ENCODE data around the gene SPACA9.

Gene SPACA9

DNA sequence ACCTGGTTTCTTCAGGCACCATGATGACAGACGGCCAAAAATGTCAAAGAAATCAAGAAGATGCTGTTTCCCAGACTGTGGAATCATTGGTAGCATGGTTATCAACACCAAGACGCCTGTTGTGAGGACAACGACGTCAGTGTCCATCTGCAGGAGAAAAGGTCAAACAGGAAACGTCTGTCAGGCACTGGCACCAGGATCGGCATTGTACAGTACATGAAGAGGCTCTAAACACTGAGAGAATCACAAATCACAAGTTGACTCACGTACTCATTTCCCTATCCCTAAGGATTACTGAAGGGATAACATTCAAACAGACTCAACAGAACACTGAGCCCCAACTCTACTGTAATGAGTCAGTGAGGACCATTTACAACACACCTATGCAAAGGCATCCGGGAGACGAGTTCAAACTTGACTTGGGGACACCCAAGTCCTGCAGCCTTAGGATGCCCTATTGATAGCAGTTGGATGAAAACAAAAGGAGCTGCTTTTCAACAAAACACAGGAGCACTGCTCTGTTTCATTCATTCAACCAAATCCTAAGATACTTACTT, 44.7 kb downstream of the SPACA9 start:
- no peaks in the 10 kb centered on the region for H3K9me3 Mint-ChIP-seq
- H3K4me3 Mint-ChIP-seq: no peak overlapping the region
- no peaks in the 10 kb centered on the region for H3K27me3 Mint-ChIP-seq
- DNase-seq: no peak
- H3K4me1 Mint-ChIP-seq (ENCODE audit: low read depth): no peaks in the 10 kb centered on the region
- peaks cover 85% of the 10 kb centered on the region for H3K36me3 Mint-ChIP-seq (ENCODE audit: low read depth)
- H3K27ac Mint-ChIP-seq: no peak overlapping the region

DNA sequence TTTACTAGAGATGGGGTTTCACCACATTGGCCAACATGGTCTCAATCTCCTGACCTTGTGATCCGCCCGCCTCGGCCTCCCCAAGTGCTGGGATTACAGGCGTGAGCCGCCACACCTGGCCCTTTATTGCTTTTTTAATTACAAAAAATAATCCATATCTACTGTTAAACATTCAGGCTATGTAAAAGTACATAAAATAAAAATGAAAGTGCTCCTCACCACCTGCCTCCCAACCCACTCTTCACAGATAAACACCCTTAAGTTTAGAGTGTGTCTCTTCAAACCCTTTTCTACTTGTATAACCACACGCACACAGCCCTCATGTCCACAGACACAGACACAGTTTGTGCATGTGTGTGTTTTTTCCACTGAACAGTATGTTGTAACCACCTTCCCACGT, 49.0 kb downstream of the SPACA9 start:
- Mint-ChIP-seq H3K9me3 (no peaks in the 10 kb centered on the region), H3K27me3 (no peaks in the 10 kb centered on the region)

DNA sequence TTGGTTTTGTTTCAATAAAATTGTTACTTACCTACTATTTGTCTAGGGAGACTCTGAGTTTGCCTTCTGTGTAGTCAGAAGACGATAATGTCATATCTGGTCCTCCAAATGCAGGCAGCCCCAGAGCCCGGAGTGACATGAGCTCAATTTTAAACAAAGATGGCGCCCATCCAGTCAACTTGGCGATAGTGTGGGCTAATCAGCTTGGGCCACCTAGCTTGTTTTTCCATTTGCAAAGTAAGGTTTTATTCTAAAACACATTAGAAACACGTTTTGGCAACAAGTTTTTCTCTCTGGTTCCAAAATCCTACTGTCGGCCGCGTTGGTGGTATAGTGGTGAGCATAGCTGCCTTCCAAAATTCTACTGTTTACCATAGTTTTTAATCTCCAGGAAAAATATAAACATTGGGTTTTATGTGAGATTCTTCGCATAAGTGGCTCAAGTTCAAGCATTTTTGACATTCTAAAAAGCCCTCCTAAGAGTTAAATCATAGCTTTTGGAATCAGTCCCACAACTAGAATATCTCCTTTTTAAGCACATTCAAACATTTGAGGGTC, 52.6 kb downstream of the SPACA9 start:
- DNase-seq: no peak
- H3K27ac Mint-ChIP-seq: no peak overlapping the region
- no peaks in the 10 kb centered on the region for H3K9me3 Mint-ChIP-seq
- H3K4me1 Mint-ChIP-seq (ENCODE audit: low read depth): no peaks in the 10 kb centered on the region
- peaks cover 76% of the 10 kb centered on the region for H3K36me3 Mint-ChIP-seq (ENCODE audit: low read depth)
- H3K4me3 Mint-ChIP-seq: no peak overlapping the region
- H3K27me3 Mint-ChIP-seq: no peaks in the 10 kb centered on the region

More for the DNA sequence above, 49.0 kb downstream of the SPACA9 start:
- H3K36me3 Mint-ChIP-seq (ENCODE audit: low read depth): peaks cover 79% of the 10 kb centered on the region
- DNase-seq: no peak
- no peak overlapping the region for H3K27ac Mint-ChIP-seq
- H3K4me1 Mint-ChIP-seq (ENCODE audit: low read depth): no peaks in the 10 kb centered on the region
- no peak overlapping the region for H3K4me3 Mint-ChIP-seq

DNA sequence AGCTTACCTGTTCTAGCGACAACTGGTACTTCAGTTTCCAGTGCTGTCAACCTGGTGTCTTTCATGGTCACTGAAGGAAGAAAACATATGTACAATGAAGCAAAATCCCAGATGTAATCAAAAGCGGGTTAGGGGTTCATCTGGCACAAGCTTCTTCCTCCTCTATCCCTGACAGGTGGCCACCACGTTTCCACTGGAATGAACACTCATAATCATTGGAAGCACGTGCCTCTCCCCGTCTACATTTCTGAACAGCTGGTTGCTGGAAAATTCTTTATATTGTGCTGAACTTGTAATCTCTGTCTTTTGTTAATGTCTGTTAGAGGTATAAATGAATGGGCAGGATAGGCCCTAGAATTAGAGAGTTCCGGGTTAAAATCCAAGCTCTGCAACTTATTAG, 56.3 kb downstream of the SPACA9 start:
- Mint-ChIP-seq H3K27me3 (no peaks in the 10 kb centered on the region), H3K27ac (no peak overlapping the region), H3K4me3 (no peak overlapping the region), H3K9me3 (no peaks in the 10 kb centered on the region), H3K4me1 (ENCODE audit: low read depth) (no peaks in the 10 kb centered on the region), H3K36me3 (ENCODE audit: low read depth) (peaks cover 46% of the 10 kb centered on the region)
- DNase-seq: no peak

DNA sequence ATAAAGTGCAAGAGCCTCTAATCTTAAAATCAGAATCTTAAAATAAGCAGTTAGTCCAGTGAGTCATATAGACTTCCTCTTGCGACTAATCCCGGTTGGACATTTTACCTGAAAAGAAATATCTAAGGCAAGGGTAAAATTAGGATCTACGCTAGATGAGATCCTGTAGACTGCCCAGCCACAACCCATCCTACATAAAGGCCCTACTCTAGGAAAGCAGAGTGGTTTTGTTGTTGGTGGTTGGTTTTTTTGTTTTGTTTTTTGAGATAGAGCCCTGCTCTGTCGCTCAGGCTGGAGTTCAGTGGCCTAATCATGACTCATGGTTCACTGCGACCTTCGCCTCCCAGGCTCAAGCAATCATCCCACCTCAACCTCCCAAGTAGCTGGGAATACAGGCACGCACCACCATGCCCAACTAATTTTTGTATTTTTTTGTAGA, 58.8 kb downstream of the SPACA9 start:
- Mint-ChIP-seq H3K27ac (no peak overlapping the region), H3K36me3 (ENCODE audit: low read depth) (peaks cover 26% of the 10 kb centered on the region), H3K27me3 (no peaks in the 10 kb centered on the region), H3K4me1 (ENCODE audit: low read depth) (peaks cover 11% of the 10 kb centered on the region), H3K4me3 (no peak overlapping the region), H3K9me3 (no peaks in the 10 kb centered on the region)
- no peak for DNase-seq

DNA sequence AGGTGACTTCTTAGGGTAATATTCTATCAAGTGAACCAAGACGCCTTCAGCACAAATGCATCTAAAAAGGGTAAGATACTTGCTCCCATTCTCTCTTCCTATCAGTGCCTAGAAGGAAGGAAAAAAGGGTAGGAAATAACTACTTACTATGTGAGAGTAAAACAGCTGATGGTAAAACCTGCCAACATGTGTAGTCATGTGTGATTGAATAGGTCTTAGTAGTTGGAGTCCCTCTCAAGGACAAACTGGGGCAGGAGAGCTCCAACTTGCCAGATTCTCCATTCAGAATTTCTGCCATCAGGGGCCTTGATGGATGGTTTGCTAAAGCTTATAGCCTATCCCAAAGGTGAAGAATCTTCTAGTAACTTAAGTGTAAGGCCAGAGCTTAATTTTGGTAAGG, 60.5 kb downstream of the SPACA9 start:
- no peak overlapping the region for H3K4me3 Mint-ChIP-seq
- H3K9me3 Mint-ChIP-seq: no peaks in the 10 kb centered on the region
- H3K36me3 Mint-ChIP-seq (ENCODE audit: low read depth): peaks cover 15% of the 10 kb centered on the region
- no peaks in the 10 kb centered on the region for H3K27me3 Mint-ChIP-seq
- no peak for DNase-seq
- H3K27ac Mint-ChIP-seq: no peak overlapping the region
- peaks cover 25% of the 10 kb centered on the region for H3K4me1 Mint-ChIP-seq (ENCODE audit: low read depth)
